ENCODE data around the gene UBE2Z. TPM values are rescaled to one million over a fixed set of nuclear protein-coding genes. Genes with fewer than 3 reads are reported as not detected.

Gene UBE2Z
- total and polyA plus RNA-seq, 2 of the 13 experiments (the other 11 are each of a cell fraction or from before 2014, with no cell fraction given) = 63.2 to 122 TPM

GRCh38 chr17:48878920-48879898 is 29.0 kb upstream of the UBE2Z start:
- H2AFZ ChIP-seq (ENCODE audit: low read length) = no peak overlapping the region
- H3K9me3 ChIP-seq (ENCODE audit: low read length) = no peaks in the 10 kb centered on the region
- no peak overlapping the region for H3K9ac ChIP-seq (ENCODE audit: insufficient read depth, low read depth, low read length)
- 9% methylated on average over 12 of the region's 12 CpGs for WGBS (ENCODE audit: low lambda C conversion rate)
- in situ Hi-C loops (cut with HindIII; ENCODE audit: extremely low pct_ligation_motif_present, low pct_unique_long_range_greater_than_20kb) (loop anchor here (5.0 kb wide), 3 partner anchors 67 to 197 kb away; partner anchors contain the start of gene HOXB13), intact Hi-C loops (cut with micrococcal nuclease; ENCODE audit: unreplicated experiment) (loop anchor here (1.0 to 2.0 kb wide), 5 partner anchors 65 to 208 kb away; no protein-coding TSS in a partner anchor)
- no peaks in the 10 kb centered on the region for H4K20me1 ChIP-seq (ENCODE audit: insufficient read depth, low read length)
- H3K79me2 ChIP-seq (ENCODE audit: insufficient read depth, low read length) = no peaks in the 10 kb centered on the region
- peaks cover 0 to 9% of the 10 kb centered on the region in 2 experiments; a peak in 3 of 5 replicates for H3K27me3 ChIP-seq (ENCODE audit: control insufficient read depth in 1 of 2, insufficient read depth in 2 of 2, low read length in 2 of 2)
- peak; percentile 80 for DNase-seq (ENCODE audit: low spot score)
- no peaks in the 10 kb centered on the region for H3K36me3 ChIP-seq (replicated peaks in 1 of 2; ENCODE audit: control insufficient read depth in 1 of 2, insufficient read depth in 2 of 2, low read length in 2 of 2)
- no peak overlapping the region for H3K4me2 ChIP-seq (ENCODE audit: low read depth, low read length)
- peak; percentile 83 for ATAC-seq
- ChIA-PET POLR2A (interaction anchor here (0.6 to 1.6 kb wide), 12 partner anchors 10 to 201 kb away, joined by 3 to 11 read pairs (median 4); partner anchors contain the start of genes ATP5MC1 and TTLL6), CTCF (ENCODE audit: low intra/inter-chr PET ratio, low total read pairs) (interaction anchor here (0.6 to 5.0 kb wide), 10 partner anchors 65 to 208 kb away, joined by 3 to 155 read pairs (median 15); partner anchors contain the start of genes PRAC1, PRAC2 and TTLL6)
- no peak overlapping the region for H3K4me3 ChIP-seq (replicated peaks in 1 of 3; ENCODE audit: insufficient read depth in 1 of 3, low read depth in 2 of 3, low read length in 3 of 3)
- H3K4me1 ChIP-seq (ENCODE audit: insufficient read depth, low read length) = peaks cover 20% of the 10 kb centered on the region
- BruUV-seq (replicated peaks) = no TSS peak
- FAIRE-seq = peak; percentile 76
- no peak overlapping the region for H3K27ac ChIP-seq (ENCODE audit: extremely low read length, insufficient read depth, low read length)
- TF ChIP-seq SALL1 (CRISPR knock-in tag; IDR thresholded peaks at IDR 0.05) (peak; percentile 9; the same call in 1 of the 2 replicates), ZNF841 (CRISPR knock-in tag; IDR thresholded peaks at IDR 0.05; ENCODE audit: borderline replicate concordance) (no peak), FOXM1 (CRISPR knock-in tag; IDR thresholded peaks at IDR 0.05) (no peak), ZNF431 (CRISPR knock-in tag; IDR thresholded peaks at IDR 0.05; ENCODE audit: borderline replicate concordance, low read depth) (0 out of 2 replicates have a peak, but pooled peaks have one; percentile 25), ZNF580 (CRISPR knock-in tag; IDR thresholded peaks at IDR 0.05; ENCODE audit: borderline replicate concordance, low read depth) (peak; percentile 50; the same call in 1 of the 2 replicates), ZNF367 (CRISPR knock-in tag; IDR thresholded peaks at IDR 0.05; ENCODE audit: borderline replicate concordance) (no peak), NFIC (IDR thresholded peaks at IDR 0.05; ENCODE audit: low read length) (no peak), PRPF4 (IDR thresholded peaks at IDR 0.05; ENCODE audit: low read depth, low read length, poor library complexity, severe bottlenecking) (no peak), NFATC3 (CRISPR knock-in tag; IDR thresholded peaks at IDR 0.05) (peak; percentile 58; the same call in 1 of the 2 replicates), ZFAT (CRISPR knock-in tag; conservative IDR thresholded peaks at IDR 0.05) (no peak), STAG1 (CRISPR knock-in tag; IDR thresholded peaks at IDR 0.05) (peak; percentile 99), NR2F6 (IDR thresholded peaks at IDR 0.05) (no peak), NR2F6 (CRISPR knock-in tag; IDR thresholded peaks at IDR 0.05) (0 out of 2 replicates have a peak, but pooled peaks have one; percentile 12), TBX3 (IDR thresholded peaks at IDR 0.05; ENCODE audit: borderline replicate concordance) (no peak), ZNF552 (CRISPR knock-in tag; IDR thresholded peaks at IDR 0.05; ENCODE audit: borderline replicate concordance) (no peak), ZNF30 (CRISPR knock-in tag; IDR thresholded peaks at IDR 0.05) (no peak)
- TF ChIP-seq, protein P1, sequence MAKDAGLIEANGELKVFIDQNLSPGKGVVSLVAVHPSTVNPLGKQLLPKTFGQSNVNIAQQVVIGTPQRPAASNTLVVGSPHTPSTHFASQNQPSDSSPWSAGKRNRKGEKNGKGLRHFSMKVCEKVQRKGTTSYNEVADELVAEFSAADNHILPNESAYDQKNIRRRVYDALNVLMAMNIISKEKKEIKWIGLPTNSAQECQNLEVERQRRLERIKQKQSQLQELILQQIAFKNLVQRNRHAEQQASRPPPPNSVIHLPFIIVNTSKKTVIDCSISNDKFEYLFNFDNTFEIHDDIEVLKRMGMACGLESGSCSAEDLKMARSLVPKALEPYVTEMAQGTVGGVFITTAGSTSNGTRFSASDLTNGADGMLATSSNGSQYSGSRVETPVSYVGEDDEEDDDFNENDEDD (CRISPR knock-in tag; IDR thresholded peaks at IDR 0.05; ENCODE audit: borderline replicate concordance) = no peak
- TF ChIP-seq, protein P2, sequence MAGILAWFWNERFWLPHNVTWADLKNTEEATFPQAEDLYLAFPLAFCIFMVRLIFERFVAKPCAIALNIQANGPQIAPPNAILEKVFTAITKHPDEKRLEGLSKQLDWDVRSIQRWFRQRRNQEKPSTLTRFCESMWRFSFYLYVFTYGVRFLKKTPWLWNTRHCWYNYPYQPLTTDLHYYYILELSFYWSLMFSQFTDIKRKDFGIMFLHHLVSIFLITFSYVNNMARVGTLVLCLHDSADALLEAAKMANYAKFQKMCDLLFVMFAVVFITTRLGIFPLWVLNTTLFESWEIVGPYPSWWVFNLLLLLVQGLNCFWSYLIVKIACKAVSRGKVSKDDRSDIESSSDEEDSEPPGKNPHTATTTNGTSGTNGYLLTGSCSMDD (CRISPR knock-in tag; IDR thresholded peaks at IDR 0.05) = no peak
- TF ChIP-seq, protein P3, sequence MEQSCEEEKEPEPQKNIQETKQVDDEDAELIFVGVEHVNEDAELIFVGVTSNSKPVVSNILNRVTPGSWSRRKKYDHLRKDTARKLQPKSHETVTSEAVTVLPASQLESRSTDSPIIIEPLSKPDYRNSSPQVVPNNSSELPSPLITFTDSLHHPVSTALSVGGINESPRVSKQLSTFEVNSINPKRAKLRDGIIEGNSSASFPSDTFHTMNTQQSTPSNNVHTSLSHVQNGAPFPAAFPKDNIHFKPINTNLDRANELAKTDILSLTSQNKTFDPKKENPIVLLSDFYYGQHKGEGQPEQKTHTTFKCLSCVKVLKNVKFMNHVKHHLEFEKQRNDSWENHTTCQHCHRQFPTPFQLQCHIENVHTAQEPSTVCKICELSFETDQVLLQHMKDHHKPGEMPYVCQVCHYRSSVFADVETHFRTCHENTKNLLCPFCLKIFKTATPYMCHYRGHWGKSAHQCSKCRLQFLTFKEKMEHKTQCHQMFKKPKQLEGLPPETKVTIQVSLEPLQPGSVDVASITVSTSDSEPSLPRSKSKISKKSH (CRISPR knock-in tag; IDR thresholded peaks at IDR 0.05; ENCODE audit: borderline replicate concordance) = no peak

All from HepG2 (cell line).